ENCODE data around the gene TMEM61.

GRCh38 chr1:54968551-54968950, 11.9 kb upstream of the TMEM61 start:
- TF ChIP-seq, protein P1, sequence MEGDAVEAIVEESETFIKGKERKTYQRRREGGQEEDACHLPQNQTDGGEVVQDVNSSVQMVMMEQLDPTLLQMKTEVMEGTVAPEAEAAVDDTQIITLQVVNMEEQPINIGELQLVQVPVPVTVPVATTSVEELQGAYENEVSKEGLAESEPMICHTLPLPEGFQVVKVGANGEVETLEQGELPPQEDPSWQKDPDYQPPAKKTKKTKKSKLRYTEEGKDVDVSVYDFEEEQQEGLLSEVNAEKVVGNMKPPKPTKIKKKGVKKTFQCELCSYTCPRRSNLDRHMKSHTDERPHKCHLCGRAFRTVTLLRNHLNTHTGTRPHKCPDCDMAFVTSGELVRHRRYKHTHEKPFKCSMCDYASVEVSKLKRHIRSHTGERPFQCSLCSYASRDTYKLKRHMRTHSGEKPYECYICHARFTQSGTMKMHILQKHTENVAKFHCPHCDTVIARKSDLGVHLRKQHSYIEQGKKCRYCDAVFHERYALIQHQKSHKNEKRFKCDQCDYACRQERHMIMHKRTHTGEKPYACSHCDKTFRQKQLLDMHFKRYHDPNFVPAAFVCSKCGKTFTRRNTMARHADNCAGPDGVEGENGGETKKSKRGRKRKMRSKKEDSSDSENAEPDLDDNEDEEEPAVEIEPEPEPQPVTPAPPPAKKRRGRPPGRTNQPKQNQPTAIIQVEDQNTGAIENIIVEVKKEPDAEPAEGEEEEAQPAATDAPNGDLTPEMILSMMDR (IDR thresholded peaks at IDR 0.05; ENCODE audit: insufficient read depth, low read depth, low read length): no peak
- no peak for TF ChIP-seq EZH2 (IDR thresholded peaks at IDR 0.05; ENCODE audit: insufficient read depth, low read length)
